ENCODE results near the gene SKAP2.

The SKAP2 gene

GRCh38 chr7:26899519-26899918 lies 35.1 kb upstream of the SKAP2 start (continued):
- TF ChIP-seq ZNF391 (tag by site-specific recombination; IDR thresholded peaks at IDR 0.05; ENCODE audit: borderline replicate concordance, low read depth) (no peak), ZNF610 (tag by site-specific recombination; IDR thresholded peaks at IDR 0.05; ENCODE audit: borderline replicate concordance) (no peak), KLF1 (tag by site-specific recombination; IDR thresholded peaks at IDR 0.05) (no peak), ZNF658 (tag by site-specific recombination; IDR thresholded peaks at IDR 0.05) (no peak), ZNF677 (tag by site-specific recombination; IDR thresholded peaks at IDR 0.05) (no peak), ZNF791 (tag by site-specific recombination; IDR thresholded peaks at IDR 0.05) (no peak)
- TF ChIP-seq, protein P1, sequence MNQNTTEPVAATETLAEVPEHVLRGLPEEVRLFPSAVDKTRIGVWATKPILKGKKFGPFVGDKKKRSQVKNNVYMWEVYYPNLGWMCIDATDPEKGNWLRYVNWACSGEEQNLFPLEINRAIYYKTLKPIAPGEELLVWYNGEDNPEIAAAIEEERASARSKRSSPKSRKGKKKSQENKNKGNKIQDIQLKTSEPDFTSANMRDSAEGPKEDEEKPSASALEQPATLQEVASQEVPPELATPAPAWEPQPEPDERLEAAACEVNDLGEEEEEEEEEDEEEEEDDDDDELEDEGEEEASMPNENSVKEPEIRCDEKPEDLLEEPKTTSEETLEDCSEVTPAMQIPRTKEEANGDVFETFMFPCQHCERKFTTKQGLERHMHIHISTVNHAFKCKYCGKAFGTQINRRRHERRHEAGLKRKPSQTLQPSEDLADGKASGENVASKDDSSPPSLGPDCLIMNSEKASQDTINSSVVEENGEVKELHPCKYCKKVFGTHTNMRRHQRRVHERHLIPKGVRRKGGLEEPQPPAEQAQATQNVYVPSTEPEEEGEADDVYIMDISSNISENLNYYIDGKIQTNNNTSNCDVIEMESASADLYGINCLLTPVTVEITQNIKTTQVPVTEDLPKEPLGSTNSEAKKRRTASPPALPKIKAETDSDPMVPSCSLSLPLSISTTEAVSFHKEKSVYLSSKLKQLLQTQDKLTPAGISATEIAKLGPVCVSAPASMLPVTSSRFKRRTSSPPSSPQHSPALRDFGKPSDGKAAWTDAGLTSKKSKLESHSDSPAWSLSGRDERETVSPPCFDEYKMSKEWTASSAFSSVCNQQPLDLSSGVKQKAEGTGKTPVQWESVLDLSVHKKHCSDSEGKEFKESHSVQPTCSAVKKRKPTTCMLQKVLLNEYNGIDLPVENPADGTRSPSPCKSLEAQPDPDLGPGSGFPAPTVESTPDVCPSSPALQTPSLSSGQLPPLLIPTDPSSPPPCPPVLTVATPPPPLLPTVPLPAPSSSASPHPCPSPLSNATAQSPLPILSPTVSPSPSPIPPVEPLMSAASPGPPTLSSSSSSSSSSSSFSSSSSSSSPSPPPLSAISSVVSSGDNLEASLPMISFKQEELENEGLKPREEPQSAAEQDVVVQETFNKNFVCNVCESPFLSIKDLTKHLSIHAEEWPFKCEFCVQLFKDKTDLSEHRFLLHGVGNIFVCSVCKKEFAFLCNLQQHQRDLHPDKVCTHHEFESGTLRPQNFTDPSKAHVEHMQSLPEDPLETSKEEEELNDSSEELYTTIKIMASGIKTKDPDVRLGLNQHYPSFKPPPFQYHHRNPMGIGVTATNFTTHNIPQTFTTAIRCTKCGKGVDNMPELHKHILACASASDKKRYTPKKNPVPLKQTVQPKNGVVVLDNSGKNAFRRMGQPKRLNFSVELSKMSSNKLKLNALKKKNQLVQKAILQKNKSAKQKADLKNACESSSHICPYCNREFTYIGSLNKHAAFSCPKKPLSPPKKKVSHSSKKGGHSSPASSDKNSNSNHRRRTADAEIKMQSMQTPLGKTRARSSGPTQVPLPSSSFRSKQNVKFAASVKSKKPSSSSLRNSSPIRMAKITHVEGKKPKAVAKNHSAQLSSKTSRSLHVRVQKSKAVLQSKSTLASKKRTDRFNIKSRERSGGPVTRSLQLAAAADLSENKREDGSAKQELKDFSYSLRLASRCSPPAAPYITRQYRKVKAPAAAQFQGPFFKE (tag by site-specific recombination; IDR thresholded peaks at IDR 0.05; ENCODE audit: borderline replicate concordance), result no peak

DNA sequence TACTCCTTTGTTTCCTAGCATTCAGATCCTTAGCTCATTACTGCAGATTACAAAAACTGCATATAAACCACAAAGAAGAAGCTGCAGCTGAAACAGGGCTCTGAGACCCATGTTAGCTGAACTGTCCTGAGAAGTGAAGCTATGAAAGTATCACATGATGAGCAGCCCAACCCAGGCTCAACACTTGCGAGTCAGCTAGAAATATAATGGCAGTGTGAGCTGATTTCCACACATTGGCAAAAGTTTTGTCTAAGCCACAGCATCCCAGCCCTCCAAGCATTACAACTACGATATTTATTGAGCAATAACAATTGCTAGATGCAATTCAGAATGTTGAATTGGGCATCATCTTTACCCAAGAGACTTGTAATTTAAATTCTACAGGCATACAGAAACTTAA lies 34.5 kb upstream of the SKAP2 start:
- CTCF ChIA-PET, result no interaction called here

GRCh38 chr7:26897928-26898327 lies 33.5 kb upstream of the SKAP2 start:
- ChIA-PET POLR2A (no interaction called here), CTCF (no interaction called here)
- TF ChIP-seq, protein P2, sequence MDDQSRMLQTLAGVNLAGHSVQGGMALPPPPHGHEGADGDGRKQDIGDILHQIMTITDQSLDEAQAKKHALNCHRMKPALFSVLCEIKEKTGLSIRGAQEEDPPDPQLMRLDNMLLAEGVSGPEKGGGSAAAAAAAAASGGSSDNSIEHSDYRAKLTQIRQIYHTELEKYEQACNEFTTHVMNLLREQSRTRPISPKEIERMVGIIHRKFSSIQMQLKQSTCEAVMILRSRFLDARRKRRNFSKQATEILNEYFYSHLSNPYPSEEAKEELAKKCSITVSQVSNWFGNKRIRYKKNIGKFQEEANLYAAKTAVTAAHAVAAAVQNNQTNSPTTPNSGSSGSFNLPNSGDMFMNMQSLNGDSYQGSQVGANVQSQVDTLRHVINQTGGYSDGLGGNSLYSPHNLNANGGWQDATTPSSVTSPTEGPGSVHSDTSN (CRISPR knock-in tag; IDR thresholded peaks at IDR 0.05), result no peak
- TF ChIP-seq ZFP3 (tag by site-specific recombination; IDR thresholded peaks at IDR 0.05; ENCODE audit: low read depth), result no peak
- Histone ChIP-seq H3K27ac (ENCODE audit: extremely low read depth, low read depth, low read length) (no peak overlapping the region), H3K36me3 (ENCODE audit: control insufficient read depth in 2 of 2, insufficient read depth in 1 of 2, low read length in 2 of 2) (no peaks in the 10 kb centered on the region), H3K9me3 (ENCODE audit: control insufficient read depth, insufficient read depth, low read depth, low read length) (no peaks in the 10 kb centered on the region), H3K4me1 (ENCODE audit: control insufficient read depth, insufficient read depth, low read length) (no peaks in the 10 kb centered on the region), H3K4me3 (ENCODE audit: low read depth, low read length) (no peak overlapping the region)

More for the DNA sequence above, 34.5 kb upstream of the SKAP2 start:
- H3K4me3 ChIP-seq (ENCODE audit: low read depth, low read length), result no peak overlapping the region
- POLR2A ChIA-PET, result no interaction called here
- H3K9me3 ChIP-seq (ENCODE audit: control insufficient read depth, insufficient read depth, low read depth, low read length), result no peaks in the 10 kb centered on the region
- no peaks in the 10 kb centered on the region for H3K36me3 ChIP-seq (ENCODE audit: control insufficient read depth in 2 of 2, insufficient read depth in 1 of 2, low read length in 2 of 2)
- no peak overlapping the region for H3K27ac ChIP-seq (ENCODE audit: extremely low read depth, low read depth, low read length)
- H3K4me1 ChIP-seq (ENCODE audit: control insufficient read depth, insufficient read depth, low read length), result no peaks in the 10 kb centered on the region
- TF ChIP-seq ZNF785 (tag by site-specific recombination; IDR thresholded peaks at IDR 0.05) (no peak), MYNN (tag by site-specific recombination; IDR thresholded peaks at IDR 0.05; ENCODE audit: borderline replicate concordance) (no peak), ZNF544 (tag by site-specific recombination; IDR thresholded peaks at IDR 0.05) (no peak)
- TF ChIP-seq, protein P3, sequence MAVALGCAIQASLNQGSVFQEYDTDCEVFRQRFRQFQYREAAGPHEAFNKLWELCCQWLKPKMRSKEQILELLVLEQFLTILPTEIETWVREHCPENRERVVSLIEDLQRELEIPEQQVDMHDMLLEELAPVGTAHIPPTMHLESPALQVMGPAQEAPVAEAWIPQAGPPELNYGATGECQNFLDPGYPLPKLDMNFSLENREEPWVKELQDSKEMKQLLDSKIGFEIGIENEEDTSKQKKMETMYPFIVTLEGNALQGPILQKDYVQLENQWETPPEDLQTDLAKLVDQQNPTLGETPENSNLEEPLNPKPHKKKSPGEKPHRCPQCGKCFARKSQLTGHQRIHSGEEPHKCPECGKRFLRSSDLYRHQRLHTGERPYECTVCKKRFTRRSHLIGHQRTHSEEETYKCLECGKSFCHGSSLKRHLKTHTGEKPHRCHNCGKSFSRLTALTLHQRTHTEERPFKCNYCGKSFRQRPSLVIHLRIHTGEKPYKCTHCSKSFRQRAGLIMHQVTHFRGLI (tag by site-specific recombination; IDR thresholded peaks at IDR 0.05), result 0 out of 2 replicates have a peak, but pooled peaks have one; percentile 33
